Dedifferentiated amniotic fluid mesenchymal stem cell (primary cell): ENCODE data around the gene RABGEF1.
"Not testable (repeated sequence)": the region's sequence is repeated elsewhere in the genome, so short reads cannot be mapped to it uniquely, and the experiment has no call there.

Experiments used
- DNase-seq: peaks from one replicate; pipeline ENCODE4 v3.0.0-alpha.2; 2016; ENCODE audit errors: extremely low spot score

RABGEF1 gene

GRCh38 chr7:66735154-66735553 lies 5.4 kb upstream of the RABGEF1 start:
- DNase-seq, result no peak

- DNase-seq, result no peak
These were observed 4.7 kb upstream of the RABGEF1 start for GRCh38 chr7:66735850-66736249.

GRCh38 chr7:66736892-66737291 lies 3.6 kb upstream of the RABGEF1 start:
- no peak for DNase-seq

GRCh38 chr7:66737667-66738066 lies 2.9 kb upstream of the RABGEF1 start:
- no peak for DNase-seq

GRCh38 chr7:66739477-66739876 lies 1.1 kb upstream of the RABGEF1 start:
- DNase-seq, result no peak

- DNase-seq, result no peak
These were observed 606 bp upstream of the RABGEF1 start for GRCh38 chr7:66739953-66740301.

GRCh38 chr7:66740980-66741709 lies 612 bp downstream of the RABGEF1 start:
- not testable (repeated sequence) for DNase-seq

GRCh38 chr7:66741710-66742049 lies 1.1 kb downstream of the RABGEF1 start:
- DNase-seq, result no peak

GRCh38 chr7:66742298-66742697 lies 1.8 kb downstream of the RABGEF1 start:
- DNase-seq, result peak; percentile 68

GRCh38 chr7:66743920-66744319 lies 3.4 kb downstream of the RABGEF1 start:
- DNase-seq, result no peak

- no peak for DNase-seq
These were observed 6.9 kb downstream of the RABGEF1 start for GRCh38 chr7:66747385-66747784.

GRCh38 chr7:66747881-66748511 lies 7.5 kb downstream of the RABGEF1 start:
- DNase-seq, result peak; percentile 40

GRCh38 chr7:66748791-66749190 lies 8.3 kb downstream of the RABGEF1 start:
- no peak for DNase-seq

- DNase-seq, result no peak
These were observed 11.4 kb downstream of the RABGEF1 start for GRCh38 chr7:66751945-66752344.

GRCh38 chr7:66754541-66754940 lies 14.0 kb downstream of the RABGEF1 start:
- DNase-seq, result no peak

GRCh38 chr7:66755059-66755458 lies 14.5 kb downstream of the RABGEF1 start:
- not testable (repeated sequence) for DNase-seq

GRCh38 chr7:66756227-66756626 lies 15.7 kb downstream of the RABGEF1 start:
- not testable (repeated sequence) for DNase-seq

- no peak for DNase-seq
These were observed 16.4 kb downstream of the RABGEF1 start for GRCh38 chr7:66756889-66757288.

- no peak for DNase-seq
These were observed 17.4 kb downstream of the RABGEF1 start for GRCh38 chr7:66757939-66758338.

GRCh38 chr7:66758950-66759628 lies 18.6 kb downstream of the RABGEF1 start:
- no peak for DNase-seq

- DNase-seq, result not testable (repeated sequence)
These were observed 22.6 kb downstream of the RABGEF1 start for GRCh38 chr7:66763183-66763582.

- not testable (repeated sequence) for DNase-seq
These were observed 23.3 kb downstream of the RABGEF1 start for GRCh38 chr7:66763633-66764355.
